ENCODE results near the gene PHC1. TPM values are rescaled to one million over a fixed set of nuclear protein-coding genes. Genes with fewer than 3 reads are reported as not detected.
A peak's percentile ranks its signal among the peaks of the same experiment; 100 is the strongest.
"Not testable (repeated sequence)": the region's sequence is repeated elsewhere in the genome, so short reads cannot be mapped to it uniquely, and the experiment has no call there.

Gene PHC1
- total and polyA plus RNA-seq, 11 donors = 14.1 to 38.2 (median 24.7) TPM

- peak; percentile 37 to 69 (median 52) for DNase-seq
- Histone ChIP-seq H3K4me1 (peaks cover 0 to 40% (median 19%) of the 10 kb centered on the region in 12 donors), H3K27me3 (no peaks in the 10 kb centered on the region), H3K9me3 (no peaks in the 10 kb centered on the region), H3K4me3 (peak overlapping the region; percentile 61 to 91 (median 74)), H3K27ac (peak overlapping the region; percentile 3 to 93 (median 86)), H3K36me3 (peaks cover 0 to 24% (median 16%) of the 10 kb centered on the region in 9 donors)
- TF ChIP-seq CTCF (IDR thresholded peaks at IDR 0.05) (no peak), POLR2A (IDR thresholded peaks at IDR 0.05) (no peak)
- intact Hi-C loops (cut with DNase I) = loop anchor here in 3 of 10 donors (2.0 to 10.0 kb wide), 3 partner anchors 34 to 130 kb away; partner anchors contain the start of gene M6PR (in 1 of the 3)
- 0 to 2% (median 1%) methylated on average over 19 to 30 of the region's 35 CpGs for WGBS, 4 donors
- peak; percentile 43 to 76 (median 72) for ATAC-seq
Observed at GRCh38 chr12:8914716-8915526, 612 bp downstream of the PHC1 start.

- no peak for ATAC-seq
- intact Hi-C loops (cut with DNase I) = loop anchor here in 1 of 10 donors (10.0 kb wide), 1 partner anchor 129 kb away; no protein-coding TSS in a partner anchor
- peak overlapping the region in 2 of 12 donors; percentile 67 to 91 for H3K4me3 ChIP-seq
Observed at GRCh38 chr12:8916154-8916553, 1.8 kb downstream of the PHC1 start.

GRCh38 chr12:8917031-8917430 is 2.7 kb downstream of the PHC1 start:
- Histone ChIP-seq H3K27me3 (no peaks in the 10 kb centered on the region), H3K36me3 (peaks cover 0 to 45% (median 36%) of the 10 kb centered on the region in 9 donors), H3K9me3 (no peaks in the 10 kb centered on the region), H3K4me1 (peaks cover 0 to 36% (median 19%) of the 10 kb centered on the region in 12 donors), H3K27ac (no peak overlapping the region), H3K4me3 (no peak overlapping the region)
- TF ChIP-seq POLR2A (IDR thresholded peaks at IDR 0.05) (no peak), CTCF (IDR thresholded peaks at IDR 0.05) (no peak)
- DNase-seq = no peak
- intact Hi-C loops (cut with DNase I) = loop anchor here in 1 of 10 donors (10.0 kb wide), 1 partner anchor 128 kb away; no protein-coding TSS in a partner anchor
- no peak for ATAC-seq
- WGBS, 4 donors = 76 to 86% (median 84%) methylated on average over 3 of the region's 3 CpGs

More at GRCh38 chr12:8916154-8916553, 1.8 kb downstream of the PHC1 start:
- H3K4me1 ChIP-seq = peaks cover 0 to 40% (median 19%) of the 10 kb centered on the region in 12 donors
- H3K36me3 ChIP-seq = peaks cover 0 to 36% (median 27%) of the 10 kb centered on the region in 9 donors
- no peaks in the 10 kb centered on the region for H3K9me3 ChIP-seq
- no peak for TF ChIP-seq CTCF (IDR thresholded peaks at IDR 0.05)
- TF ChIP-seq POLR2A (IDR thresholded peaks at IDR 0.05) = no peak
- no peaks in the 10 kb centered on the region for H3K27me3 ChIP-seq
- H3K27ac ChIP-seq = no peak overlapping the region
- no peak for DNase-seq

- intact Hi-C loops (cut with DNase I) = loop anchor here in 1 of 10 donors (10.0 kb wide), 1 partner anchor 127 kb away; no protein-coding TSS in a partner anchor
- DNase-seq (no peak), ATAC-seq (no peak)
- 42 to 77% (median 53%) methylated on average over 1 of the region's 1 CpG for WGBS, 4 donors
- Histone ChIP-seq H3K4me1 (peaks cover 0 to 29% (median 18%) of the 10 kb centered on the region in 12 donors), H3K9me3 (no peaks in the 10 kb centered on the region), H3K36me3 (peaks cover 0 to 52% (median 43%) of the 10 kb centered on the region in 9 donors), H3K4me3 (no peak overlapping the region), H3K27me3 (no peaks in the 10 kb centered on the region), H3K27ac (no peak overlapping the region)
- TF ChIP-seq POLR2A (IDR thresholded peaks at IDR 0.05) (no peak), CTCF (IDR thresholded peaks at IDR 0.05) (no peak)
Observed at GRCh38 chr12:8917751-8918150, 3.4 kb downstream of the PHC1 start.

- DNase-seq, H3K4me3 ChIP-seq, H3K9me3 ChIP-seq, H3K27ac ChIP-seq, ATAC-seq, H3K27me3 ChIP-seq: not testable (repeated sequence)
- H3K4me1 ChIP-seq = peaks cover 0 to 19% (median 13%) of the 10 kb centered on the region in 12 donors
- intact Hi-C loops (cut with DNase I) = loop anchor here in 1 of 10 donors (10.0 kb wide), 1 partner anchor 125 kb away; no protein-coding TSS in a partner anchor
- peaks cover 0 to 68% (median 50%) of the 10 kb centered on the region in 9 donors for H3K36me3 ChIP-seq
- 83 to 89% (median 86%) methylated on average over 4 of the region's 4 CpGs for WGBS, 4 donors
Observed at GRCh38 chr12:8919643-8920042, 5.3 kb downstream of the PHC1 start.

Data from heart left ventricle (tissue), 16 donors.